ENCODE results near the gene NR1H2. TPM values are rescaled to one million over a fixed set of nuclear protein-coding genes. Genes with fewer than 3 reads are reported as not detected.
A peak's percentile ranks its signal among the peaks of the same experiment; 100 is the strongest.

The NR1H2 gene
- polyA plus RNA-seq (2013, experiment 1 of 2): 15.5 TPM
- polyA plus RNA-seq (2013, experiment 2 of 2): 15.1 TPM

GRCh38 chr19:50376166-50377050 is at the start of gene NR1H2:
Gene NR1H2, plus strand, starts transcription at chr19:50376457. Its CDS starts 1,149 bp downstream, at chr19:50377606.
- H3K79me1 ChIP-seq (ENCODE audit: low read depth, low read length): peaks cover 2% of the 10 kb centered on the region
- no peak within 1 kb of the TSS for H2BK15ac ChIP-seq (ENCODE audit: low read length)
- H2AK5ac ChIP-seq (ENCODE audit: low read depth, low read length): peak within 1 kb of the TSS; percentile 74
- peak within 1 kb of the TSS; percentile 86 to 90 for H3K4me3 ChIP-seq (ENCODE audit: low read length in 2 of 2)
- H3K27me3 ChIP-seq (ENCODE audit: control insufficient read depth in 3 of 3, insufficient read depth in 3 of 3, low read depth in 1 of 3, low read length in 3 of 3): no peaks in the 10 kb centered on the region
- H3K14ac ChIP-seq (ENCODE audit: low read length): peak within 1 kb of the TSS; percentile 31
- WGBS, 2 donors (ENCODE audit: extremely low coverage in 2 of 2, insufficient read length in 2 of 2, insufficient replicate concordance in 1 of 2): no CpG with 5 or more reads among the region's 67 CpGs
- no peaks in the 10 kb centered on the region for H3K9me3 ChIP-seq (replicated peaks in 1 of 2; ENCODE audit: control insufficient read depth in 2 of 2, insufficient read depth in 1 of 2, low read depth in 1 of 2, low read length in 2 of 2)
- peak within 1 kb of the TSS; percentile 80 for H3K4me2 ChIP-seq (ENCODE audit: insufficient read depth, low read length, poor library complexity, severe bottlenecking)
- no peak within 1 kb of the TSS for H2BK120ac ChIP-seq (ENCODE audit: low read depth, low read length)
- H3K36me3 ChIP-seq (replicated peaks in 1 of 2; ENCODE audit: control insufficient read depth in 2 of 2, insufficient read depth in 2 of 2, low read length in 2 of 2): peaks cover 37 to 42% of the 10 kb centered on the region in 2 donors
- peak within 1 kb of the TSS; percentile 96 for H3K27ac ChIP-seq (replicated peaks; ENCODE audit: low read length)
- H4K8ac ChIP-seq (ENCODE audit: low read depth, low read length): no peak within 1 kb of the TSS
- peak; percentile 93 for DNase-seq (ENCODE audit: low spot score)
- no peak within 1 kb of the TSS for H3K4ac ChIP-seq (ENCODE audit: low read length)
- H2BK12ac ChIP-seq (ENCODE audit: low read length): no peak within 1 kb of the TSS
- peak within 1 kb of the TSS; percentile 97 for H3K18ac ChIP-seq (ENCODE audit: low read length)
- H2BK5ac ChIP-seq (ENCODE audit: low read length): peak within 1 kb of the TSS; percentile 53
- H3K4me1 ChIP-seq (ENCODE audit: control insufficient read depth in 2 of 2, insufficient read depth in 1 of 2, low read depth in 1 of 2, low read length in 2 of 2): peaks cover 3 to 4% of the 10 kb centered on the region in 2 donors
- peak within 1 kb of the TSS; percentile 96 for H2AFZ ChIP-seq (ENCODE audit: low read length)
- H4K91ac ChIP-seq (ENCODE audit: low read depth, low read length, poor library complexity): no peak within 1 kb of the TSS
- peak within 1 kb of the TSS; percentile 89 for H3K23ac ChIP-seq (ENCODE audit: low read depth, low read length, poor library complexity)
- H3K9ac ChIP-seq (ENCODE audit: low read depth, low read length, poor library complexity): peak within 1 kb of the TSS; percentile 70

DNA sequence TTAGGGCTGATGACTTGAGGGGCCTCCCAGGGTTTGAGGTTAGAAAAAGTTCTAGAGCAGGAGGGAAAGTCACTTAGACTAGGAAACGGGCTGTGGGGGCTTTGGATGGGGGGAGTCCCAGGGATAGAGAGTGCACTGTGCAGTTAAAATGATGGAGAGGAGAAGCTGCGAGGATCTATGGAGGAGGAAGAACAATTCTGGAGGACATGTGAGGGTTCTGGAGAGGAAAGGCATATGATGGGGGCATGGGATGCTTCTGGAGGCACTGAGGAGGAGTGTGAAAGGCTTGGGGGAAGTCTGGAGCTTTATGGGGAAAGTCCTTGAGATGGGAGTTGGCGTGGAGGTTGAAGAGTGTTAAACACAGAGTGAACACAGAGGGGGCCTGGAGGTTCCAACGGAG is 49.2 kb upstream of the NR1H2 start:
- H3K9me3 ChIP-seq (replicated peaks in 1 of 2; ENCODE audit: control insufficient read depth in 2 of 2, insufficient read depth in 1 of 2, low read depth in 1 of 2, low read length in 2 of 2): no peaks in the 10 kb centered on the region
- H3K36me3 ChIP-seq (replicated peaks in 1 of 2; ENCODE audit: control insufficient read depth in 2 of 2, insufficient read depth in 2 of 2, low read length in 2 of 2): peaks cover 0 to 3% of the 10 kb centered on the region in 2 donors
- no peak overlapping the region for H4K8ac ChIP-seq (ENCODE audit: low read depth, low read length)
- DNase-seq (ENCODE audit: low spot score): no peak
- no peak overlapping the region for H2BK5ac ChIP-seq (ENCODE audit: low read length)
- no peak overlapping the region for H4K91ac ChIP-seq (ENCODE audit: low read depth, low read length, poor library complexity)
- WGBS, 2 donors (ENCODE audit: extremely low coverage in 2 of 2, insufficient read length in 2 of 2, insufficient replicate concordance in 1 of 2): no CpG with 5 or more reads among the region's 4 CpGs
- H3K4me3 ChIP-seq (ENCODE audit: low read length in 2 of 2): no peak overlapping the region
- no peak overlapping the region for H2BK15ac ChIP-seq (ENCODE audit: low read length)
- H2BK12ac ChIP-seq (ENCODE audit: low read length): no peak overlapping the region
- no peak overlapping the region for H3K27ac ChIP-seq (replicated peaks; ENCODE audit: low read length)
- no peak overlapping the region for H3K4ac ChIP-seq (ENCODE audit: low read length)
- no peak overlapping the region for H3K14ac ChIP-seq (ENCODE audit: low read length)
- no peak overlapping the region for H2AFZ ChIP-seq (ENCODE audit: low read length)
- no peak overlapping the region for H3K18ac ChIP-seq (ENCODE audit: low read length)
- no peak overlapping the region for H2AK5ac ChIP-seq (ENCODE audit: low read depth, low read length)
- no peak overlapping the region for H2BK120ac ChIP-seq (ENCODE audit: low read depth, low read length)
- H3K4me1 ChIP-seq (ENCODE audit: control insufficient read depth in 2 of 2, insufficient read depth in 1 of 2, low read depth in 1 of 2, low read length in 2 of 2): peaks cover 8 to 12% of the 10 kb centered on the region in 2 donors
- no peak overlapping the region for H3K4me2 ChIP-seq (ENCODE audit: insufficient read depth, low read length, poor library complexity, severe bottlenecking)
- H3K79me1 ChIP-seq (ENCODE audit: low read depth, low read length): peaks cover 8% of the 10 kb centered on the region
- no peak overlapping the region for H3K9ac ChIP-seq (ENCODE audit: low read depth, low read length, poor library complexity)
- peaks cover 5 to 26% (median 24%) of the 10 kb centered on the region in 3 experiments for H3K27me3 ChIP-seq (ENCODE audit: control insufficient read depth in 3 of 3, insufficient read depth in 3 of 3, low read depth in 1 of 3, low read length in 3 of 3)
- H3K23ac ChIP-seq (ENCODE audit: low read depth, low read length, poor library complexity): no peak overlapping the region

DNA sequence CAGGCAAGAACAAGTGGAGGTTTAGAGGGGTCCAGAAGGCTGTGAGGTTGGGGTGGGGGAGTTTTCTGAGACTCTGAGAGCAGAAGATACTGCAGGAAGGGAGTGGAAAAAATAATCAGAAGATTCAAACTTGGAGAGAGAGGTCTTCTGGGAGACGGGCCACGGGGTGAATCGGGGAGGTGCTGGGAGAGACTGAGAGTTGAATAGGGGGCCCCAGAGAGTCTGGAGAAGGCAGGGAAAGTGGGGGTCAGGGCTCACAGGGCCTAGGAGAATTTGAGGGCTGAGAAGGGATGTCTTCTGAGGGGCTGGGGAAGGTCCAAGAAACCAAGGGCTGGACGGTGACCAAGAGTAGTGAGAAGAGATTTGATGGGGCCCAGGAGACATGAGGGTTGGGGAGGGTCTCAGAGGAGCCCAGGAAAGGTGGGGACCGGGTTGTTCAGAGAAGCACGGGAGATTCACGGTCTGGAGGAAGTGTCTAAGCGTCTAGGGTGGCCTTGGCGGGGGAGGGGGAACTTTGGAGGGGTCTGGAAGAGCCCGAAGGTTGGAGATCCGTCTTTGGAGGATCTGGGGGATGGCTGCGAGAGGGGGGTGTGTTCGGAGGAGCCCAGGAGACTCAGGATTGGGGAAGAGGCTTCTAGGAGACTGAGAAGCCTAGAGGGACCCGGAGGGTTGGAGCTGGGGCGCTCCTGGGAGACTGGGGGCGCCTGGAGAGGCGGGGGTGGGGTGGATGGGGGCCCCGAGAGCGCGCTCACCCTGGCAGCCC is 48.6 kb upstream of the NR1H2 start:
- Histone ChIP-seq H3K4me2 (ENCODE audit: insufficient read depth, low read length, poor library complexity, severe bottlenecking) (peak overlapping the region; percentile 87), H3K18ac (ENCODE audit: low read length) (no peak overlapping the region), H4K8ac (ENCODE audit: low read depth, low read length) (no peak overlapping the region), H2BK120ac (ENCODE audit: low read depth, low read length) (no peak overlapping the region), H3K27me3 (ENCODE audit: control insufficient read depth in 3 of 3, insufficient read depth in 3 of 3, low read depth in 1 of 3, low read length in 3 of 3) (peaks cover 5 to 26% (median 24%) of the 10 kb centered on the region in 3 experiments), H2AK5ac (ENCODE audit: low read depth, low read length) (peak overlapping the region; percentile 24), H3K27ac (replicated peaks; ENCODE audit: low read length) (no peak overlapping the region), H3K4me3 (ENCODE audit: low read length in 2 of 2) (no peak overlapping the region), H3K23ac (ENCODE audit: low read depth, low read length, poor library complexity) (no peak overlapping the region), H3K4ac (ENCODE audit: low read length) (no peak overlapping the region), H2BK5ac (ENCODE audit: low read length) (no peak overlapping the region), H3K14ac (ENCODE audit: low read length) (no peak overlapping the region), H2AFZ (ENCODE audit: low read length) (no peak overlapping the region), H2BK15ac (ENCODE audit: low read length) (no peak overlapping the region), H3K79me1 (ENCODE audit: low read depth, low read length) (peaks cover 8% of the 10 kb centered on the region), H3K9me3 (replicated peaks in 1 of 2; ENCODE audit: control insufficient read depth in 2 of 2, insufficient read depth in 1 of 2, low read depth in 1 of 2, low read length in 2 of 2) (no peaks in the 10 kb centered on the region), H3K4me1 (ENCODE audit: control insufficient read depth in 2 of 2, insufficient read depth in 1 of 2, low read depth in 1 of 2, low read length in 2 of 2) (peaks cover 8 to 12% of the 10 kb centered on the region in 2 donors), H4K91ac (ENCODE audit: low read depth, low read length, poor library complexity) (no peak overlapping the region), H3K36me3 (replicated peaks in 1 of 2; ENCODE audit: control insufficient read depth in 2 of 2, insufficient read depth in 2 of 2, low read length in 2 of 2) (peaks cover 0 to 3% of the 10 kb centered on the region in 2 donors), H3K9ac (ENCODE audit: low read depth, low read length, poor library complexity) (no peak overlapping the region), H2BK12ac (ENCODE audit: low read length) (no peak overlapping the region)
- WGBS, 2 donors (ENCODE audit: extremely low coverage in 2 of 2, insufficient read length in 2 of 2, insufficient replicate concordance in 1 of 2): no CpG with 5 or more reads among the region's 20 CpGs
- DNase-seq (ENCODE audit: low spot score): no peak
